GM21786 (cell line): ENCODE data around the gene SFRP5.

Source experiments
- ATAC-seq: cut with Tn5 transposase; IDR thresholded peaks from one replicate; pipeline ENCODE4 v1.9.1; 2021; ENCODE audit not compliant: unreplicated experiment

The SFRP5 gene

GRCh38 chr10:97788552-97789442 is 17.0 kb upstream of the SFRP5 start:
- ATAC-seq = no peak

DNA sequence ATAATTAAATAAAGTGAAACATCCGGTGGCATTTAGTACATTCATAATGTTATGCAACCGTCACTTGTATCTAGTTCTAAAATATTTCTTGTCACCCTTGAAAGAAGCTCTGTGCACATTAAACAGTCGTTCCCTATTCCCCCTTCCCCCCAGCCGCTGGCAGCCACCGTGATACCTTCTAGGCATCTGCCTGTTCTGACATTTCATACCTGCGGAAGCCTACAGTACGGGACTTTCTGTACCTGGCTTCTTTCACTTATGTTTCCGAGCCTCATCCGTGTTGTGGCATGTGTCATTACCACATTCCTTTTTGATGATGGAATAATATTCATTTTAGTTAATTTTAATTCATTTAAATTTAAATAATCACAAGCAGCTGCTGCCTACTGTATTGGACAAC is 13.9 kb upstream of the SFRP5 start:
- no peak for ATAC-seq

DNA sequence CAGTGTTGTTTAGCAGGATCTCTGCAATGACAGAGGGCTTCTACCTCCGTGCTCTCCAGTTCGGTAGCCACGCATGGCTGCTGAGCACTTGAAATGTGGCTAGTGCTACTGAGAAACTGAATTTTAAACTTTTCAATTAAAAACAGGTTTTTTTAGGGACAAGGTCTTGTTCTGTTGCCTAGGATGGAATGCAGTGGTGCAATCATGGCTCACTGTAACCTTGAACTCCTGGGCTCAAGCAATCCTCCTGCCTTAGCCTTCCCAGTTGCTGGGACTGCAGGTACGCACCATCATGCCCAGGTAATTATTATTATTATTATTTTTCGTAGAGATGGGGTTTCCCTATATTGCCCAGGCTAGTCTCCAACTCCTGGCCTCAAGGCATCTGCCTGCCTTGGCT is 13.4 kb upstream of the SFRP5 start:
- no peak for ATAC-seq

DNA sequence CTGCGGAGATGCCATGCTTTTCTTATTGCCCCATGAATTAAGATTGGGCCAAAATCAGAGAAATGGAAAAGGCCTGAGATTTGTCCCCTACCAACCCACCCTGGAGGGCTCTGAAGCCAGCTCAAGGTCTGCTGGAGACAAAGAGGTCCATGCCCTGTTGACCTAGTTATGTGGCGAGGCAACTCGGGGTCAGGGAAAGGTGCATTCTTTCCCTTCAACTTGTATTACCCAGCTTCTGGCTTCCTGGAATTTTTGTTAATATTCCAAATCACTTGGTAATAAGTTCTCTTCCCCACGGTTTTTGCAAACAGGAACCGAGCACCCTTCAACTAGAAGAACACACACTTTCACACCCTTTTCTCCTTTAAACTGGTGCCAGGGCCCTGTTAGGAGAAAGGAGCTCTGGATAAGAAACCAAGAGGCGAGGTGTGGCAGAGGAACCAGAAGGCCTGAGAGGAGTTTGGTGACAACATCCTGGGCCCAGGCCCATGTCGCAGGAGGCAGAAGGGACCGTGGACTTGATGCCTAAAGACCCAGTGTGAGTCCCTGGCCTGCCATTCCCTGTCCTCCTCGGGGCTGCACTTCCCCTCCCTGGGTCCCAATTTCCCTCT is 12.5 kb upstream of the SFRP5 start:
- ATAC-seq = no peak

DNA sequence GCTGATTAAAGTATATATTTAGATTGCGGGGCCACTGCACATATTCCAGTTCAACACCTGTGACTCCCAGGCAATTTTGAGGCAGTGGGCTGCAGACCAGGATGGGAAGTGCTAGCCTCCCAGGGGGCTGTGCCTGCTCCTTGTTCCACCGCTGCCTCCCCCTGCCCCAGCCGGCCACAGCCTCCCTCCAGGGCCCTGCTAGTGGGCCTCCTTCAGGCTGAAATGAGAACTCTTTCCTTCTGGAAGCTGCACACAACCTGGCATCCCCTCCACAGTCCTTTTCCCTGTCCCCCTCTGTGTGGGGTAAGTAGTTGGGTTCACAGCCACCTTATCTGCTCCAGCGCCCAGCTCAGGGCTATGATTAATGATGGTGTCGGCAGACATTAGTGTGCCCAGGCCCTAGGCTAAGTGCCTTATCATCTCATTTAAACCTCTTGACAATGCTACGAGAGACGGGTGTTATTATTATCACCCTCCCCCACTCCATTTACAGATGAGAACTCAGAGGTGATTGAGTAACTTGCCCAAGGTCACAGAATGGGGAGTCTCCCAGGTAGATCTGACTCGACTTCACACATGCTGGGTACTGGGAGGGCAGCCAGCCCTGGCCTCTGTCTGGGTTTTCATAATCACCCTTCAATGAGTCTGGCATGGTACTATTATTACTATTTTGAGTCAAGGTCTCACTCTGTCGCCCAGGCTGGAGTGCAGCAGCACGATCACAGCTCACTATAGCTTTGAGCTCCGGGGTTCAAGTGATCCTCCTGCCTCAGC is 10.8 kb upstream of the SFRP5 start:
- ATAC-seq = no peak

- ATAC-seq = no peak
Measured at GRCh38 chr10:97781618-97782331, 10.0 kb upstream of the SFRP5 start.

DNA sequence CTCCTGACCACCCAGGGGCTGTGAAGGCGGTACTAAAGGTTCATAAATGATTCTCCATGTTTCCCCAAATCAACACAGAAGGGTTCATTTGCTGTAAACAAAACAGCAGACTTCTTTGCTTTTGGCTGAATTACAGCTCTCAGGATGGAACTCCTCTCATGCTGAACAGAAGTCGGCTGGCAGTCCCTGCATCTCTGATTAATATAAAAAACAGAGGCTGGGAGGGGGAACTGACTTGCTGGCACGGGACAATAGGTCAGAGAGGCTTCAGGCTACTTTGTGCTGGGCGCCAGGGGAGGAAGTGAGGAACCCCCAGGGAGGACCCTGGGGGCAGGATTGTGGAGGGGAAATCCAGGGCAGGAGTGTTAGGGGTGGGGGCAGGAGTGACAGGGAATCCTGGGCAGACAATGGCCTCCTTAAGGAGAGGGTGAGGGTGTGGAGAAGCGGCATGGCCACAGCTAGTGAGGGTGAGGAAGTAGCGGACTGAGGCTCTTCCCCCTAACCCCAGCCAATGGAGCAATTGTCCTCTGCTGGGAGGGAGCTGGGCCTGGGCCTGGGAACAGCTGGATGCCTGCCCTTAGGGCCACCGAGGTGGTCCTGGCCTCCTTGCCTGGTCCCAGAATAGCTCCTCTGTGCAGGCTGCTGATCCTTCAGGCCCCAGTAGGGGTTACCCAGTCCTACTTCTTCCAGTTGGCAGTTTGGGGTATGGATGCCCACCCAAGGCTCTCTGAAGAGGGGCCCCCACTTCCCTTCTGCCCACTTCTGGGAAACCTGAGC is 9.2 kb upstream of the SFRP5 start:
- no peak for ATAC-seq

GRCh38 chr10:97779975-97780374 is 8.2 kb upstream of the SFRP5 start:
- ATAC-seq = no peak

DNA sequence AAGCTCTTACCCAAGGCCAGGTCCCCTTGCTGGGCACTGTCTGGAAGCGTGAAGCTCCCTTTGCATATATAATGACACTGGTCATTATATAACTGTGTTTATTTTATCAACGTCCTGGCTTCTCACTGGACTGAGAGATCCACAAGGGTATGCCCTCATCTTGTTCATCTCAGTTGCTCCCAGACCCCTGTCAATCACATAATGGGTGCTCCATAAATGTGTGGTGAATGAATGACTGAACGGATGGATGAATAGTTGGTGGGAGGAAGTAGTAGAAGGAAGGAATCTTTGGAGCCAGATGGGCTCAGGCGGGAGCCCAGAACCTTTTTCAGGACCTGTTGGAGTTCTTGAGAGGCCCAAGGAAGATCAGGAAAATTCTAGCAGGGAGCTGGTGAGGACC is 7.7 kb upstream of the SFRP5 start:
- ATAC-seq = no peak

GRCh38 chr10:97778452-97779302 is 6.9 kb upstream of the SFRP5 start:
- no peak for ATAC-seq

- ATAC-seq = no peak
Measured at GRCh38 chr10:97777143-97777542, 5.3 kb upstream of the SFRP5 start.

DNA sequence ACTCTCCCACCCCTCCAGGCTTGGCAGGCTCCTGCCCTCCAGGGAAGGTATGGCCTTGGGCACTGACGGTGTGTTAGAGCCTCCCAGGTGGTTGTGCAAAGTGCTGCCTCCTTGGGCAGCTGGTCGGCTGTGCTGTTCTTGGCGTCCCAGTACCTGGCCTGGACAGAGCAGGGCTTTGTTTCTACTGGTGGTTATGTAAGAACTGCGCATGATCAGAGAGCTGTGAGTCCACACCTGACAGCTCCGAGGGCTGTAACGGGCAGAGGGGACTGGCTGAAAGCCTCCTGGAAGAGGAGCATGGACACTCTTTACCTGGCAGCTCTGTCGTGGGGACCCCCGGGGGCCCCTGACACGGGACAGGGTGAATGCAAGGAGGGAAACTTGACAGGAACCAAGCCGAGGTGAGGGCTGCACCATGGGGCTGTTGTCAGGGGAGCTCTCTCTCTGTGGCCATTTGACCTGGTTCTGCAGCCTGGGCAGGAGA is 3.1 kb upstream of the SFRP5 start:
- no peak for ATAC-seq

GRCh38 chr10:97773096-97773495 is 1.3 kb upstream of the SFRP5 start:
- ATAC-seq = no peak

GRCh38 chr10:97771055-97771891 is 526 bp downstream of the SFRP5 start:
- no peak for ATAC-seq

DNA sequence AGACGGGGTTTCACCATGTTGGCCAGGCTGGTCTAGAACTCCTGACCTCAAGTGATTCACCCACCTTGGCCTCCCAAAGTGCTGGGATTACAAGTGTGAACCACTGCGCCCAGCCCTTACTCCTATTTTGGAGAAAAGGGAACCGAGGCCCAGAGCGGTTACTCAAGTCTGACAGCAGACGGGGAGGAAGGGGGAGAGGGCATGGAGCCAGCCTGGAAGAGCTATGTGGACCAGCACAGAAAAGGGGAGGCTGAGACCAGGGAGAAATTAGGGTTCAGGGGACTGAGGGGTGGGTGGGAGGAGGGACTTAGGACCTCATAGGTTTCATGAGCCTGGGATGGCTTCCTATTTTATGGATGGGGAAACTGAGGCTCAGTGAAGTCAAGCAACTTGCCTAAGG is 1.5 kb downstream of the SFRP5 start:
- ATAC-seq = no peak

DNA sequence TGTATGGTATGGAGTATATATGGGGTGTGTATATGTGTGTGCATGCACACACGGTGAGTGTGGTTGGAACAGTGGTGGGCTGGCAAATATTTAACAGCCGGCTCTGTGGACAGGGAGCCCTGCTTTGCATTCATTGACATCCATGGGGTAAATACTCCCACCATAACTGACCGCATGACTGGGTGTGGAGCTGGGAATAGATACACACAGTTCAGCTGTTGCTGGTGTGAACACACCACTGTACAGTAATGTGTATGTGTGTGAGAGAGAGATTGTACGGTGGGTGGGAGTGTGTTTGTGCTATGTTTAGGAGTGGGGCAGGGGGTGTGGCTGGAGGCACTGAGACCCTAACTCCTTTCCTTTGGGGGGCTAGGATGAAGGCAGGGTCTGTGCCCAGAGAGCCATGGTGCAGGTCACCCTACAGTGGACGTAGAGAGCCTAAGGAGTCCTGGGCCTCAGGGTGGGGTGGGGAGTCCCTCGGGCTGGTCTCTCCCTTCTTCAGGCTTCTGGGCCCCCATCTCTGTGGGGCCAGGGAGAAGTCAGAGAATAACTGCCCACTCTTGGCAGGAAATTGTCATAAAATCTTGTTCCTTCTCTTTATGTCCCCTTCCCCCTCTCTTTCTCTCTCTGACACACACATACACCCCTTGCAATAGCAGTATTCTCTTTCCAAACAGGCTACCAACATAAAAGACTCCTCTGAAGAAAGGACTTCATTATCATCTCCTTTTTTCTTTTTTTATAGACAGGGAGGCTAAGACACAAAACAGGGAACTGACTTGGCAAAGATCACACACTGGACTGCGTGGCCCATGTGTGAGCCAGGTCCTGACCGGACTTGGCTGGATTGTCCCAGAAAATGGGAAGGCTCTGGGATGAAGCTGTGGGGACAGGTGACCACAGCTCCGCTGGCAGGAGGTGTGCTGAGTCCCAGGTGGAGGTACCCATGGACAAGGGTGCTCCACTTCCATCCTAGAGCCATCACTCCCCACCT is 3.2 kb downstream of the SFRP5 start:
- no peak for ATAC-seq
